GM18517 (cell line): Measurements from ENCODE around the gene GRIK1.

ENCODE experiments used
- ATAC-seq: cut with Tn5 transposase; IDR thresholded peaks from one replicate; pipeline ENCODE4 v1.9.1; 2021; ENCODE audit warnings: mild to moderate bottlenecking, moderate library complexity; ENCODE audit not compliant: unreplicated experiment

The GRIK1 gene

DNA sequence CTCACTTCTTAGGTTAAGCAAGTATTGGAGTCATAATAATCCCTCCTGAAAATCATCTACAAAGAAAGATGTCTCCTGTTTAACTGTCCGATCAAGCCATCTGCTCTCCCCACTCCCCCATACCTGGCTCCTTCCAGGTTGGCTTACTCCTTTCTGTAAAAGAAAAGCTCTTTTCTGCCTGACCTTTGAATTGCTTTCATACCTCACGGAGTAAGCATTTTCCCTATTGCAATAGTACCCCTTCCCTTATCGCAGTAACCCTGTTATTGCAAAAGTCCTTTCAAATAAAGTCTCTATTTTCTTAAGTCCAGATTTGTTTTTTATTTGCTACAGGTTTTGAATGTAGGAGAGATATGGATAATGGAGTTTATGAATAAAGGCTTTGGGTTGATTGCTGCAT is 150.4 kb downstream of the GRIK1 start:
- ATAC-seq: no peak

GRCh38 chr21:29788752-29789151 is 151.0 kb downstream of the GRIK1 start:
- ATAC-seq: no peak

GRCh38 chr21:29787361-29787909 is 152.4 kb downstream of the GRIK1 start:
- no peak for ATAC-seq

- no peak for ATAC-seq
These were observed 153.1 kb downstream of the GRIK1 start for GRCh38 chr21:29786496-29787360.

GRCh38 chr21:29777160-29777559 is 162.6 kb downstream of the GRIK1 start:
- ATAC-seq: no peak

DNA sequence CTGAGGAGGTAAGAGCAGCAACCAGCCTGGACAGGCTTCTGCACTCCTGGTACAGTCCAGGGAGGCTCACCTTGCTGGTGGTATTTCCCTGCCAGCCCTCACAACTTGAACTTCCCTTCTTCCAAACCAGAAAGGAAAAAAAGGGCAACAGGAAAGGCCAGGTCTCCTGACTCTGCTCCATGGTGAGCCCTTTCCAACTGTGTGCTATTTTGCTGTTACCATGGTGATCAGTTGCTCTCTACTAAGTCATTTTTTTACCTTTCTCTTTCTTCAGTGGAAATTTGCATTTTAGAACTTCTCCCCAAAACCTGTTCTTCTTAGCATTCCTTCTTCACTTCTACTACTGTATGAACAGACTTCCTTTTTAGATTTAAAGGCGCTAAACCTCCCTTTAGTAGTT is 164.3 kb downstream of the GRIK1 start:
- no peak for ATAC-seq

- no peak for ATAC-seq
These were observed 168.2 kb downstream of the GRIK1 start for GRCh38 chr21:29771491-29772066.

DNA sequence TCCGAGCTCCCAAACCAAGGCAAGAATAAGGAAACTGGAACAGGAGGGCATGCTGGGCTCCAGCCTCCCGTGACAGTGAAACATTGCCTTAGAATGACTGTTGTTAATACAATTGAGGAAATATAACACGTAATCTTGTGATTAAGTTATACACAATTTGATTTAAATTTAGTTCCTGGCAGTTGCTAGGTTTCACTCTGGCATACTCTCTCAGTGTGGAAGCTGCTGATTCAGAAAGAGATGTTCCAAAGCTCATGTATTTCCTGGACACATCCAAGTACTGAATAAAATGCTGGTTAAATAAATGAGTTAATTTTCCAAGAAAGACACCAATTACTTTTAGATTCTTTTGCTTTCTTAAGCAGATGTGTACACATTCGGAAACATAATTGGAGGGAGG is 176.1 kb downstream of the GRIK1 start:
- ATAC-seq: no peak

- ATAC-seq: no peak
These were observed 177.2 kb downstream of the GRIK1 start for GRCh38 chr21:29762570-29763082.

GRCh38 chr21:29753216-29753615 is 186.6 kb downstream of the GRIK1 start:
- ATAC-seq: no peak

GRCh38 chr21:29751473-29752185 is 188.2 kb downstream of the GRIK1 start:
- no peak for ATAC-seq

- no peak for ATAC-seq
These were observed 189.8 kb downstream of the GRIK1 start for GRCh38 chr21:29749957-29750356.

GRCh38 chr21:29749223-29749622 is 190.6 kb downstream of the GRIK1 start:
- no peak for ATAC-seq

- ATAC-seq: no peak
These were observed 191.2 kb downstream of the GRIK1 start for GRCh38 chr21:29748391-29749167.

- no peak for ATAC-seq
These were observed 198.0 kb downstream of the GRIK1 start for GRCh38 chr21:29741761-29742160.

- no peak for ATAC-seq
These were observed 200.6 kb downstream of the GRIK1 start for GRCh38 chr21:29739176-29739575.

DNA sequence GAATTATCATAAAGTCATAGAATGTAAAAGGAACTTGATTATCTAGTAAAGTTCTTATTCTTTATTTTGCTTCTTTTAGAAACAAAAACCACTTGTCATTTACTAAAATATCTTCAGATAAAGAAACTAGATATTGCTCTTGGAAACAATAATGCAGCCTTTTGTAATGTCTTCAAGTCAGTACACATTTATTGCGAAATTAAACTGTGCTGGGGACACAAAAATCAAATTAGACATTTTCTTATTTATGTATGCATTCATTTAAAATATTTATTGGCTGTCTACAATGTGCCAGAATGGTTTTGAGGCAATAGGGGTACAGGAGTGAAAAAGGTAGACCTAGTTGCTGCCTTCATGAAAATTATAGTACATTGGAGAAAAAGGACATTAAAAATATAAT is 201.1 kb downstream of the GRIK1 start:
- ATAC-seq: no peak

- ATAC-seq: no peak
These were observed 202.6 kb downstream of the GRIK1 start for GRCh38 chr21:29737186-29737585.

DNA sequence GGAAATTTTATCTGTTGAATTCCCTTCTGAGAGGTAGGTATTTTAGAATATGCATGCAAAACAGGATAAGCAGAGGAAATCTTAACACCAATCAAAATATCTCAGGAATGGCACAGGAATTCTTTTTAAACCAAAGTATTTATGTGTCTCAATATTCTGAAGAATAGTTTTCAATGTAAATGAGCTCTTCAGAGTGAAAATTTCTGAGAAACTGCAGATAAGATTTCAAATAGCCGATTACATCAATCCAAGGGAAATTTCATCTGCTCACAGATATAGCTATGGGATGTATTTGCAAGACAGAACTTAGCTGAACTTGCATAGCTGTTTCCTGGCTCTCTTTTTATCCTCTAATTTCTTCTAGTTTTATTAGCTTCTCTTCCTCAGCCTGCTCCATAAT is 209.5 kb downstream of the GRIK1 start:
- no peak for ATAC-seq

DNA sequence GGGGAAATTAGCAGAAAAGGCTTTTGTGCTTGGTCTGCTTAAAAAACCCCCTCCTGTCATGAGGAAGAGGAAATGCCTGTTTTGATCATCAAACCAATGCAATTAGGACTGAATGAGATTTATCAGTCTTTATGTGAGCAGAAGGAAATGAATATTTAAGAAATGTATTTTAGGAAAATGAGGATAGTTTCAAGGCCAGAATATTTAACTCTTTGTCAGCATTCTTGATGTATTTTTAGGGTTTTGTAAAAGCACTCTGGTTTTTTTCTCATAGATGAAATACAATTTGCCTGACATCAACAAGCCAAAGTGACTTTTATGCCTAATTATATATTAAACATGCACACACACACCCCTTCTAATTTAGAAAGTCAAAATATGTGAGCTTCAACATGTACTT is 213.8 kb downstream of the GRIK1 start:
- no peak for ATAC-seq
